Smooth muscle cell (in vitro differentiated cells): ENCODE data around the gene LCE2D. TPM values are rescaled to one million over a fixed set of nuclear protein-coding genes. Genes with fewer than 3 reads are reported as not detected.

ENCODE experiments used
- DNase-seq: peaks from one replicate; lab custom pipeline; 2025; ENCODE audit not compliant: unreplicated experiment; lab: John Stamatoyannopoulos, UW
- H2AFZ ChIP-seq: fragments of 200-600 bp; sonication (generic); 2 replicates; pipeline ENCODE4 v1.6.0; 2016; ENCODE audit warnings: antibody characterized with exemption, low read depth, mild to moderate bottlenecking
- H3F3A ChIP-seq: fragments of 200-600 bp; sonication (generic); 2 replicates; pipeline ENCODE4 v1.6.0; 2017; ENCODE audit warnings: antibody characterized with exemption, low read depth
- H3K27ac ChIP-seq: fragments of 200-600 bp; sonication (generic); 2 replicates; pipeline ENCODE4 v1.5.1; 2016; ENCODE audit warnings: low read depth, mild to moderate bottlenecking
- H3K27me3 ChIP-seq: fragments of 200-600 bp; sonication (generic); 2 replicates; pipeline ENCODE4 v1.6.1; 2016; ENCODE audit warnings: low read depth, mild to moderate bottlenecking
- H3K36me3 ChIP-seq: fragments of 200-600 bp; sonication (generic); 2 replicates; pipeline ENCODE4 v1.5.1; 2016; ENCODE audit warnings: low read depth
- H3K4me1 ChIP-seq: fragments of 200-600 bp; sonication (generic); 2 replicates; pipeline ENCODE4 v1.5.1; 2016; ENCODE audit warnings: low read depth
- H3K4me2 ChIP-seq: fragments of 200-600 bp; sonication (generic); 2 replicates; pipeline ENCODE4 v1.6.0; 2016; ENCODE audit warnings: mild to moderate bottlenecking
- H3K4me3 ChIP-seq: fragments of 200-600 bp; sonication (generic); 2 replicates; pipeline ENCODE4 v1.5.1; 2016; ENCODE audit warnings: mild to moderate bottlenecking
- H3K79me2 ChIP-seq: fragments of 200-600 bp; sonication (generic); 2 replicates; pipeline ENCODE4 v1.6.0; 2016; ENCODE audit warnings: low read depth, mild to moderate bottlenecking
- H3K9ac ChIP-seq: fragments of 200-600 bp; sonication (generic); 2 replicates; pipeline ENCODE4 v1.6.0; 2016; ENCODE audit warnings: low read depth
- H3K9me3 ChIP-seq: fragments of 200-600 bp; sonication (generic); replicated peaks from 2 replicates; pipeline ENCODE4 v1.5.1; 2016; ENCODE audit warnings: low read depth
- H4K20me1 ChIP-seq: fragments of 200-600 bp; sonication (generic); 2 replicates; pipeline ENCODE4 v1.6.0; 2016; ENCODE audit warnings: low read depth
- WGBS: methylation state at CpG from one replicate; pipeline ENCODE4 v1.1.7; 2016; ENCODE audit warnings: low lambda C conversion rate; 5-methylcytosine and 5-hydroxymethylcytosine counted together
- polyA plus RNA-seq: library from polyadenylated mRNA; unstranded; fragments of >200 nt; fragmentation: Nextera tagmentation; extraction: Ambion mirVana; gene quantifications from 2 replicates; pipeline ENCODE4 v1.2.1, GENCODE V29; 2016
- total RNA-seq: library from RNA; depleted of rRNA; stranded (reverse); fragments of >200 nt; gene quantifications from 2 replicates; pipeline ENCODE4 v1.2.3, GENCODE V29; 2014
- TF ChIP-seq, protein P1 (sequence below): fragments of 200-600 bp; sonication (generic); IDR thresholded peaks from 2 replicates; pipeline ENCODE4 v1.5.1; 2017; ENCODE audit warnings: borderline replicate concordance, mild to moderate bottlenecking, antibody characterized with exemption; ENCODE audit not compliant: insufficient read depth, poor library complexity, severe bottlenecking

Gene LCE2D
- total and polyA plus RNA-seq, 2 experiments from 2014 or later = not detected

DNA sequence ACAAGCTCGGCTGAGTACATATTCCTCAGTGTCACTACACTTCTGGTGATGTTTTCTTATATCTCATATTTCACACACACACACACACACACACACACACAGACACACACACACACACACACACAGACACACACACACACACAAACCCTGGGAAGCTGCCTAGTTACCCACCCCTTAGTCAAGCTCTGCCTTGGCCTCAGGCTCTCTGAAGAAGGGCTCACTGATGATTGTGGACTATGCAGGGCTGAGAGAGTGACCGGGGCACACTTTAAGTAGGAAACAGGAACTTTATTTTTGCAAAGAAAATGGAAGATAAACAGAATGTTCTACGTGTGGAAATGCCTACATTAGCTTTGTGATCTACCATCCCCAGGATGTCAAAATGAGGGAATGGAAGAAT is 19.2 kb upstream of the LCE2D start:
- Histone ChIP-seq H3K9ac (no peak overlapping the region), H3K36me3 (no peaks in the 10 kb centered on the region), H3K4me1 (no peaks in the 10 kb centered on the region), H4K20me1 (no peaks in the 10 kb centered on the region), H3K9me3 (peaks cover under 1% of the 10 kb centered on the region), H3K27ac (no peak overlapping the region), H3K4me2 (no peak overlapping the region), H3F3A (no peaks in the 10 kb centered on the region), H3K27me3 (no peaks in the 10 kb centered on the region), H2AFZ (no peak overlapping the region), H3K79me2 (no peaks in the 10 kb centered on the region), H3K4me3 (no peak overlapping the region)
- TF ChIP-seq, protein P1, sequence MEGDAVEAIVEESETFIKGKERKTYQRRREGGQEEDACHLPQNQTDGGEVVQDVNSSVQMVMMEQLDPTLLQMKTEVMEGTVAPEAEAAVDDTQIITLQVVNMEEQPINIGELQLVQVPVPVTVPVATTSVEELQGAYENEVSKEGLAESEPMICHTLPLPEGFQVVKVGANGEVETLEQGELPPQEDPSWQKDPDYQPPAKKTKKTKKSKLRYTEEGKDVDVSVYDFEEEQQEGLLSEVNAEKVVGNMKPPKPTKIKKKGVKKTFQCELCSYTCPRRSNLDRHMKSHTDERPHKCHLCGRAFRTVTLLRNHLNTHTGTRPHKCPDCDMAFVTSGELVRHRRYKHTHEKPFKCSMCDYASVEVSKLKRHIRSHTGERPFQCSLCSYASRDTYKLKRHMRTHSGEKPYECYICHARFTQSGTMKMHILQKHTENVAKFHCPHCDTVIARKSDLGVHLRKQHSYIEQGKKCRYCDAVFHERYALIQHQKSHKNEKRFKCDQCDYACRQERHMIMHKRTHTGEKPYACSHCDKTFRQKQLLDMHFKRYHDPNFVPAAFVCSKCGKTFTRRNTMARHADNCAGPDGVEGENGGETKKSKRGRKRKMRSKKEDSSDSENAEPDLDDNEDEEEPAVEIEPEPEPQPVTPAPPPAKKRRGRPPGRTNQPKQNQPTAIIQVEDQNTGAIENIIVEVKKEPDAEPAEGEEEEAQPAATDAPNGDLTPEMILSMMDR = no peak
- no peak for DNase-seq
- WGBS = 57% methylated on average over 3 of the region's 3 CpGs

DNA sequence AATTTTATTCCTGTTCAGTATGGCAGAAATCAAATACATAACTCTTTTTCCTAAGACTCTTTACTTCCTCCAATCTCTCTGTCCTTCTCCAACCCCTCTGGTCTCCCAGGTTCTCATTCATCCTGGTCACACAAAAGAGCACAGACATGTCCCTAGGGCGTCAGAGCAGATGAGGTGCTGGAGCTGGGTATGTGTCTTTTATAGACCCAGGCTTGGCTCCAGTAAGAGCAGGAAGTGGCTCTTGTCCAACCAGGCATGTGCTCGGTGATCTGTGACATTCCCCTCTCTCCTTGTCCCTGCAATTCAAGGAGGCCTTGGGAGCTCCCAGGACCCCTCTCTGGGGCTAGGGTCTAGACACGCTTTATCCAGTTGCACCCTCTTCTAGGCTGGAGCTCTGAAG is 18.0 kb upstream of the LCE2D start:
- Histone ChIP-seq H3K27me3 (no peaks in the 10 kb centered on the region), H3K9ac (no peak overlapping the region), H3K27ac (no peak overlapping the region), H3K4me1 (no peaks in the 10 kb centered on the region), H3K36me3 (no peaks in the 10 kb centered on the region), H4K20me1 (no peaks in the 10 kb centered on the region), H3K9me3 (peaks cover 9% of the 10 kb centered on the region), H3F3A (no peaks in the 10 kb centered on the region), H3K79me2 (no peaks in the 10 kb centered on the region), H3K4me2 (no peak overlapping the region), H2AFZ (no peak overlapping the region), H3K4me3 (no peak overlapping the region)
- no peak for DNase-seq
- WGBS = 61% methylated on average over 3 of the region's 3 CpGs
- TF ChIP-seq, protein P1 = no peak

DNA sequence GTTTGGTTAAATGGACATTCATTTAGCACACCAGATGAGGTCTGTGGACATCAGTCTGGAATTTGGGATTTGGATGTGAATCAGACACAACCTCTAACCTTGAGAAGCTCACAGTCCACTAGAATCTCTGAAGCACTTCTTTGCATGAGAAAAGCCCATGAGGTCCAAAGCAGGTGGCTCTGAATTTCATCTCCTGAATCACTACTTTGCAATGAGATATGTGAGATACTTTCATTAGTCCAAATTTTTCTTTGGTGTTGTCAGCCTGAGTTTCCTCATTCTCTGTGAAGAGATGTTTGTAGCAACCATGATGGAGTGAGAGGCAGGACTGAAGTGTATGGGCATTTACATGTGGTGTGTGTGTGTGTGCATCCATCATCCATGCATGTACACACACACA is 16.5 kb upstream of the LCE2D start:
- H3K9me3 ChIP-seq = peaks cover 11% of the 10 kb centered on the region
- H3K4me1 ChIP-seq = no peaks in the 10 kb centered on the region
- no peak overlapping the region for H2AFZ ChIP-seq
- TF ChIP-seq, protein P1 = no peak
- no peaks in the 10 kb centered on the region for H3F3A ChIP-seq
- H4K20me1 ChIP-seq = no peaks in the 10 kb centered on the region
- no peaks in the 10 kb centered on the region for H3K27me3 ChIP-seq
- no peak overlapping the region for H3K4me3 ChIP-seq
- no peak overlapping the region for H3K4me2 ChIP-seq
- no peaks in the 10 kb centered on the region for H3K36me3 ChIP-seq
- no peak for DNase-seq
- H3K9ac ChIP-seq = no peak overlapping the region
- no peaks in the 10 kb centered on the region for H3K79me2 ChIP-seq
- no peak overlapping the region for H3K27ac ChIP-seq

DNA sequence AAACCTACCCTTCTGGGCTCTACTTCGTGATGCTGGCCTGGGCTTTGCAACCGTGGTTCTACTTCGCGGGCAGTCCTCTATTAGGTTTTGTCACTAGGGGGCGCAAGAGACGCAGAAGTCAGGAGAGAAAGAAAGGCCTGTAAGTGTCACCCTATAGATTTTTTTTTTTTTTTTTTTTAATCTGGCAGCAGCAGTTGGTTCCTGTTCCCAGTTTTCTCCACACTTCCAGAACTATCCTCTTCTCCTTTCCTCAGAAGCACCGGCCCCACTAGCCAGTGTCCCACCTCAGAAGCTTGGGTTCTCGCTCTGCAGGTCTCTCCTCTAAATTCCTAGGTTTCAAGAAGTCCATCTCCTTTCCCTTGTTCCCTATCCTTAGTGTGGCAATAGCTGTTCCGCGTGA is 9.1 kb upstream of the LCE2D start:
- H3K4me2 ChIP-seq = no peak overlapping the region
- H3K4me1 ChIP-seq = no peaks in the 10 kb centered on the region
- H2AFZ ChIP-seq = no peak overlapping the region
- H3K9ac ChIP-seq = no peak overlapping the region
- H3K4me3 ChIP-seq = no peak overlapping the region
- WGBS = 35% methylated on average over 10 of the region's 10 CpGs
- peaks cover 16% of the 10 kb centered on the region for H3K9me3 ChIP-seq
- H3K79me2 ChIP-seq = no peaks in the 10 kb centered on the region
- H3K27me3 ChIP-seq = no peaks in the 10 kb centered on the region
- TF ChIP-seq, protein P1 = no peak
- no peaks in the 10 kb centered on the region for H4K20me1 ChIP-seq
- no peak for DNase-seq
- H3K27ac ChIP-seq = no peak overlapping the region
- H3K36me3 ChIP-seq = no peaks in the 10 kb centered on the region
- no peaks in the 10 kb centered on the region for H3F3A ChIP-seq
